Hair follicular keratinocyte (primary cell): ENCODE measurements around the gene CECR2. TPM values are rescaled to one million over a fixed set of nuclear protein-coding genes. Genes with fewer than 3 reads are reported as not detected.

Experiments used
- total RNA-seq: library from RNA; depleted of rRNA; stranded (reverse); fragments of >200 nt; gene quantifications from 2 replicates; pipeline ENCODE4 v1.2.3, GENCODE V29; 2015

The CECR2 gene
- under 0.01 and 0.04 TPM in 2 replicates for total RNA-seq

DNA sequence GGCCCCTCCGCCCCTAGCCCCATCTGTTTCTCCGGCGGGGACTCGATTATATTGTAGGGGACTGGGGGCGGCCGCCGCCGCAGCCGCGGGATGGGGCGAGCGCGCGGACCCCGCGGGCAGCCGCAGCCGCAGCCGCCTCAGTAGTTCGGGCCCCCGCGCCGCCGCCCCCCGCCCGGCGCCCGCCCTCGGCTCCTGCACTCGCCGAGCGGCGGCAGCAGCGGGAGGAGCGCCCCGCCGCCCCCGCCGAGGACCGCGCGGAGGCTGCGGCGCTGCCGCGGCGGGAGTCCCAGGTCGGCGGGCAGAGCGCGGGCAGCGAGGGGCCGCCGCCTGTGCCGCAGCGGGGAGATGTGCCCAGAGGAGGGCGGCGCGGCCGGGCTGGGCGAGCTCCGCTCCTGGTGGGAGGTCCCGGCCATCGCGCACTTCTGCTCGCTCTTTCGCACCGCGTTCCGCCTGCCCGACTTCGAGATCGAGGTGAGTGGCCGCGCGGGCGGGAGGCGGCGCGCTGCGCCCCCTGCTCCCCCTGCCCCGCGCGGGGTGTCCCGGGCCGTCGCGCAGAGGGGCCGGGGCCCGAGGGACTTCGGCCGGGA is at the start of gene CECR2:
CECR2 (plus strand) TSS at position 22 of the 587 bp plus-strand sequence; CDS start at position 346, 324 bp downstream.

DNA sequence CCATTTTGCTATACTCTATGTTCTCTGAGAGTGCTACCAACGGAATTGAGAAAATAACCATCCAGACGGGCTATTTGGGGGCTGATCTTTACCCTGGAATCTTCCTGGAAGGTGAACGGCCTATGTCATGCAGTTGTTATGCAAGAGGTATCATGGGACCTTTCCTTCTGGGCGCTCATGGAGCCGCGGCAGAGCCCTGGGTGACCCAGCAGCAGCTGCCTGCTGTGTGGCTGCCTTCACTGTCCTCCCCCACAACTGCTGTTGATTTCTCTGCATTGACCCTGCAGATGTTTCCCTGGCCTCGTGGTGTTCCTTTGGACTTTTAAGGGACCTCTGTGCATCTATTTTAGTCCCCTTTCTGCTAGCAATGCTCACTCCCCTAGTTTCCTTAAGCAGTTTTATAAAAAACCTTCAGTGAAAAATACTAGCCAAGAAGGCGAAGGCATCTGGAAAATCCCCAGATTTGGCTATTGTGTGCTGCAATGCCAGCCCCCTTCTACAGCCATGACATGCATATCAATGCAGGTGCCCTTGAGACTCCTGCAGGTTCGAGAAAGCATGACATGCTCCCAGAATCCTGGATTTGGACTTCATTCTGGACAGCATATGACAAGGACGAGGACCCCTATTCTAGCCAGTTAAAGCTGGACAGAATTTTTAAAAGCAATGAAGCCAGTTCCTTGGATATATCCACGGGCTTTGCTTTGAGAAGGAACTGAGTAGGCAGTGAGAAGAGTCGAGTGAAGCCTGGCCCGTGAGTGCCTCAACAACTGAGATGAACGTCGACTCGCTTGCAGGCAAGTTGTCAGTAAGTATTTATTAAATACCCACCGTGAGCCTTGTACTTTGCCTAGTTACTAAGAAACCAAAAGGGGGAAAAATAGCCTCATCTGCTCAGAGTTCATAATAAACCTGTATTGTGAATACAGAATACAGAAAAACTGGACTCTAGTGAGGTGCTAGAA is 193.9 kb downstream of the CECR2 start, which contains the start of gene SLC25A18:
SLC25A18 (plus strand) TSS at position 593 of the 965 bp plus-strand sequence. CDS start 16,447 bp downstream, outside the sequence.

Other genes with a start within 250 kb of the CECR2 start
- gene TMEM121B, start 248.1 kb upstream of the CECR2 start, total RNA-seq = 0.16 TPM in 1 of 2 replicates, not detected in the other
- 50.8 and 67.6 TPM in 2 replicates for gene HDHD5, start 210.2 kb upstream of the CECR2 start, total RNA-seq
- 0.53 and 7.0 TPM in 2 replicates for gene ADA2, start 150.0 kb upstream of the CECR2 start, total RNA-seq
- 0.23 TPM in 1 of 2 replicates, not detected in the other for gene SLC25A18, start 194.0 kb downstream of the CECR2 start, total RNA-seq